Vagina (tissue), 2 donors: ENCODE measurements around the gene SACM1L. TPM values are rescaled to one million over a fixed set of nuclear protein-coding genes. Genes with fewer than 3 reads are reported as not detected.

ENCODE experiments used
- DNase-seq, 2 donors: peaks; one replicate each; pipeline ENCODE4 v3.0.0-alpha.2; 2017; ENCODE audit errors: extremely low spot score in 2 of 2
- H3K27ac ChIP-seq: fragments of 200-600 bp; sonication (generic); one replicate; pipeline ENCODE4 v1.5.1; 2019
- H3K27me3 ChIP-seq: fragments of 200-600 bp; sonication (generic); one replicate; pipeline ENCODE4 v1.5.1; 2019
- H3K36me3 ChIP-seq, 2 donors: fragments of 200-600 bp; sonication (generic); one replicate each; pipeline ENCODE4 v1.5.1; 2017 to 2019
- H3K4me1 ChIP-seq: fragments of 200-600 bp; sonication (generic); one replicate; pipeline ENCODE4 v1.5.1; 2019
- H3K4me3 ChIP-seq, 2 donors: fragments of 200-600 bp; sonication (generic); 1 replicate in 1 of 2; 2 replicates in 1 of 2; pipeline ENCODE4 v1.5.1; 2016 to 2019
- H3K9me3 ChIP-seq: fragments of 200-600 bp; sonication (generic); one replicate; pipeline ENCODE4 v1.5.1; 2019
- POLR2A ChIP-seq, 2 donors: fragments of 450-650 bp; IDR thresholded peaks; one replicate each; pipeline ENCODE4 v1.6.1; 2017; ENCODE audit warnings: antibody characterized with exemption in 2 of 2, mild to moderate bottlenecking in 2 of 2, moderate library complexity in 2 of 2
- POLR2AphosphoS5 ChIP-seq, 2 donors: sonication (generic); formaldehyde crosslinking; IDR thresholded peaks; one replicate each; pipeline ENCODE4 v1.9.0; 2017; ENCODE audit warnings: antibody characterized with exemption in 2 of 2, mild to moderate bottlenecking in 2 of 2, low read depth in 1 of 2; ENCODE audit not compliant: insufficient read depth in 1 of 2
- intact Hi-C: fragments of 100-400 bp; cut with DNase I; formaldehyde crosslinking; loops from one replicate; pipeline ENCODE4 v1.15.1; 2023
- total RNA-seq: library from RNA; depleted of rRNA; stranded (reverse); fragments of >200 nt; gene quantifications from one replicate; pipeline ENCODE4 v1.2.3, GENCODE V29; 2016
- TF ChIP-seq, protein P1 (sequence below), 3 experiments: fragments of 450-650 bp in 2 of 3; fragments of 200-600 bp in 1 of 3; sonication (generic) in 1 of 3; IDR thresholded peaks; one replicate each; pipeline ENCODE4 v1.5.1; 2017 to 2019; ENCODE audit warnings: antibody characterized with exemption in 3 of 3, mild to moderate bottlenecking in 2 of 3, moderate library complexity in 2 of 3

Gene SACM1L
- 32.7 TPM for total RNA-seq

GRCh38 chr3:45688882-45689786, at the start of gene SACM1L:
Gene SACM1L (plus strand): TSS chr3:45689396. CDS start chr3:45689466, 70 bp downstream.
- Histone ChIP-seq H3K36me3 (no peaks in the 10 kb centered on the region), H3K27ac (peak within 1 kb of the TSS; percentile 87), H3K27me3 (no peaks in the 10 kb centered on the region), H3K9me3 (no peaks in the 10 kb centered on the region), H3K4me3 (peak within 1 kb of the TSS; percentile 81 to 84), H3K4me1 (peaks cover 43% of the 10 kb centered on the region)
- DNase-seq, result peak in 1 of 2 donors; percentile 100
- TF ChIP-seq, protein P1, sequence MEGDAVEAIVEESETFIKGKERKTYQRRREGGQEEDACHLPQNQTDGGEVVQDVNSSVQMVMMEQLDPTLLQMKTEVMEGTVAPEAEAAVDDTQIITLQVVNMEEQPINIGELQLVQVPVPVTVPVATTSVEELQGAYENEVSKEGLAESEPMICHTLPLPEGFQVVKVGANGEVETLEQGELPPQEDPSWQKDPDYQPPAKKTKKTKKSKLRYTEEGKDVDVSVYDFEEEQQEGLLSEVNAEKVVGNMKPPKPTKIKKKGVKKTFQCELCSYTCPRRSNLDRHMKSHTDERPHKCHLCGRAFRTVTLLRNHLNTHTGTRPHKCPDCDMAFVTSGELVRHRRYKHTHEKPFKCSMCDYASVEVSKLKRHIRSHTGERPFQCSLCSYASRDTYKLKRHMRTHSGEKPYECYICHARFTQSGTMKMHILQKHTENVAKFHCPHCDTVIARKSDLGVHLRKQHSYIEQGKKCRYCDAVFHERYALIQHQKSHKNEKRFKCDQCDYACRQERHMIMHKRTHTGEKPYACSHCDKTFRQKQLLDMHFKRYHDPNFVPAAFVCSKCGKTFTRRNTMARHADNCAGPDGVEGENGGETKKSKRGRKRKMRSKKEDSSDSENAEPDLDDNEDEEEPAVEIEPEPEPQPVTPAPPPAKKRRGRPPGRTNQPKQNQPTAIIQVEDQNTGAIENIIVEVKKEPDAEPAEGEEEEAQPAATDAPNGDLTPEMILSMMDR (IDR thresholded peaks at IDR 0.05), result no peak
- TF ChIP-seq POLR2A (IDR thresholded peaks at IDR 0.05) (peak in 1 of 2 donors; percentile 41), POLR2AphosphoS5 (IDR thresholded peaks at IDR 0.05; ENCODE audit: insufficient read depth in 1 of 2, low read depth in 1 of 2) (peak; percentile 95 to 97)
- intact Hi-C loops, result no loop called here

DNA sequence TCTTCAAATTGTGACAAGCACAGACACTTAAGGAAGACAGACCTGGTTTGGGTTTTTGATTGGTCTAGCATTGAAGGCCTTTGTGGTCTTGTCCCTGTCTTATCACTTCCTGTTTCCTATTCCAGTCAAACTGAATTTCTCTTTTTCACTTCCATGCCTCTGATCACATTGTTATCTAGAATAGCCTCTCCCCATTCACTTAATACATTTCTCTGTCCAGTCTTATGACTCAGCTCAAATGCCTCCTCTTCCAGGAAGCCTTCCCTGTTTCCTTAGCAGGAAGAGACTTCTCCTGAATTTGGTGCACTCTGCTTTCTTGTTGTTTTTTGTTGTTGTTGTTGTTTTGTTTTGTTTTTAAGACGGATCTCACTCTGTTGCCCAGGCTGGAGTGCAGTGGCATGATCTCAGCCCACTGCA, 49.1 kb upstream of the SACM1L start:
- Histone ChIP-seq H3K27me3 (no peaks in the 10 kb centered on the region), H3K9me3 (no peaks in the 10 kb centered on the region), H3K36me3 (no peaks in the 10 kb centered on the region), H3K27ac (no peak overlapping the region), H3K4me1 (peaks cover 25% of the 10 kb centered on the region), H3K4me3 (no peak overlapping the region)
- TF ChIP-seq POLR2A (IDR thresholded peaks at IDR 0.05) (no peak), POLR2AphosphoS5 (IDR thresholded peaks at IDR 0.05; ENCODE audit: insufficient read depth in 1 of 2, low read depth in 1 of 2) (no peak)
- TF ChIP-seq, protein P1 (IDR thresholded peaks at IDR 0.05), result no peak
- DNase-seq, result no peak
- intact Hi-C loops, result no loop called here

GRCh38 chr3:45640724-45641361, 48.4 kb upstream of the SACM1L start:
- Histone ChIP-seq H3K9me3 (no peaks in the 10 kb centered on the region), H3K36me3 (no peaks in the 10 kb centered on the region), H3K4me1 (peaks cover 26% of the 10 kb centered on the region), H3K27me3 (no peaks in the 10 kb centered on the region), H3K4me3 (no peak overlapping the region), H3K27ac (no peak overlapping the region)
- intact Hi-C loops, result no loop called here
- no peak for TF ChIP-seq POLR2AphosphoS5 (IDR thresholded peaks at IDR 0.05; ENCODE audit: insufficient read depth in 1 of 2, low read depth in 1 of 2)
- TF ChIP-seq POLR2A (IDR thresholded peaks at IDR 0.05), result no peak
- TF ChIP-seq, protein P1 (IDR thresholded peaks at IDR 0.05), result no peak
- no peak for DNase-seq

DNA sequence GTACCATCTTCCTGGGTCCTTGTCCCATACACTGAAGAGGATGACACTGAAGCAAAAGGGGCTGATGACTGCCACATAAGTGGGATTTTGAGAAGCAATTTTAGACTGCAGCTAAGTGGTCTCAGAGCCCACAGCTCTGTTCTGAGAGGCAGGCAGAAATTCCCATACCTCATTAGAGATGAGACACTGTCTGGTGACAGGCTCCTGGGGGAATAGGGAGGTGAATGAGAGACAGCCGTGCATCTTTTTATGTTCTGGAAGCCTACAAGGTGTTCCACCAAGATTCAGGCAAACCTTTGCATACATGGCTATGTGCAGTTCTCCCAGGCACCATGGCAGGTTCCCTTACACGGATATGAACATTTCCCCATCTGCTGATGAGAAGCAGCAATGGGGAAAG, 47.4 kb upstream of the SACM1L start:
- intact Hi-C loops, result no loop called here
- Histone ChIP-seq H3K9me3 (no peaks in the 10 kb centered on the region), H3K27me3 (no peaks in the 10 kb centered on the region), H3K27ac (no peak overlapping the region), H3K36me3 (no peaks in the 10 kb centered on the region), H3K4me3 (no peak overlapping the region), H3K4me1 (peaks cover 35% of the 10 kb centered on the region)
- TF ChIP-seq POLR2A (IDR thresholded peaks at IDR 0.05) (no peak), POLR2AphosphoS5 (IDR thresholded peaks at IDR 0.05; ENCODE audit: insufficient read depth in 1 of 2, low read depth in 1 of 2) (no peak)
- TF ChIP-seq, protein P1 (IDR thresholded peaks at IDR 0.05), result no peak
- no peak for DNase-seq
